VCaP (cell line): ENCODE data around the gene IFNGR2.
"Not testable (repeated sequence)": the region's sequence is repeated elsewhere in the genome, so short reads cannot be mapped to it uniquely, and the experiment has no call there.

Source experiments
- H3K27ac ChIP-seq: fragments of 450-650 bp; 2 replicates; pipeline ENCODE4 v1.5.1; 2017
- TF ChIP-seq, protein P1 (sequence below): fragments of 450-650 bp; conservative IDR thresholded peaks from 2 replicates; pipeline ENCODE4 v1.5.1; 2017; ENCODE audit warnings: mild to moderate bottlenecking, moderate library complexity

The IFNGR2 gene

GRCh38 chr21:33433001-33433400 lies 29.8 kb downstream of the IFNGR2 start:
- H3K27ac ChIP-seq: no peak overlapping the region
- TF ChIP-seq, protein P1, sequence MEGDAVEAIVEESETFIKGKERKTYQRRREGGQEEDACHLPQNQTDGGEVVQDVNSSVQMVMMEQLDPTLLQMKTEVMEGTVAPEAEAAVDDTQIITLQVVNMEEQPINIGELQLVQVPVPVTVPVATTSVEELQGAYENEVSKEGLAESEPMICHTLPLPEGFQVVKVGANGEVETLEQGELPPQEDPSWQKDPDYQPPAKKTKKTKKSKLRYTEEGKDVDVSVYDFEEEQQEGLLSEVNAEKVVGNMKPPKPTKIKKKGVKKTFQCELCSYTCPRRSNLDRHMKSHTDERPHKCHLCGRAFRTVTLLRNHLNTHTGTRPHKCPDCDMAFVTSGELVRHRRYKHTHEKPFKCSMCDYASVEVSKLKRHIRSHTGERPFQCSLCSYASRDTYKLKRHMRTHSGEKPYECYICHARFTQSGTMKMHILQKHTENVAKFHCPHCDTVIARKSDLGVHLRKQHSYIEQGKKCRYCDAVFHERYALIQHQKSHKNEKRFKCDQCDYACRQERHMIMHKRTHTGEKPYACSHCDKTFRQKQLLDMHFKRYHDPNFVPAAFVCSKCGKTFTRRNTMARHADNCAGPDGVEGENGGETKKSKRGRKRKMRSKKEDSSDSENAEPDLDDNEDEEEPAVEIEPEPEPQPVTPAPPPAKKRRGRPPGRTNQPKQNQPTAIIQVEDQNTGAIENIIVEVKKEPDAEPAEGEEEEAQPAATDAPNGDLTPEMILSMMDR: no peak

GRCh38 chr21:33433425-33434114 lies 30.4 kb downstream of the IFNGR2 start:
- H3K27ac ChIP-seq: no peak overlapping the region

GRCh38 chr21:33434770-33435360 lies 31.7 kb downstream of the IFNGR2 start:
- TF ChIP-seq, protein P1: no peak
- H3K27ac ChIP-seq: no peak overlapping the region

More at GRCh38 chr21:33433425-33434114, 30.4 kb downstream of the IFNGR2 start:
- TF ChIP-seq, protein P1: no peak

DNA sequence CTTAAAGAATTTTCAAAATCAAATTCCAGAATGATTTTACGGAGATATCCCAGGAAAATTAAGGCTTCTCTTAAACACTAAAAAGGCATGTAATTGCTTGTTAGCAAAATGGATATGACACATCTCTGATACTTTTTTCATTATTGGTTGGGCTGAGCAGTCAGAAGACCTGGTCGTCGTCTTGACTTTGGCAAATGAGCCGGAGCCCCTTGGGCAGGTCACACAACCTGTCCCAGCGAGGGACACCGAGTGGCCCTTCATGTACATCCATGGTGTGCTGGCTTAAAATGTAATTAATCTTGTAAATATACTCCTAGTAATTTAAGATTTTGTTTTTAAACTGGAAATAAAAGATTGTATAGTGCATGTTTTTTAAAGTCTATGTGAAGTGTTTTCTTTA lies 33.9 kb downstream of the IFNGR2 start:
- TF ChIP-seq, protein P1: no peak
- no peak overlapping the region for H3K27ac ChIP-seq

DNA sequence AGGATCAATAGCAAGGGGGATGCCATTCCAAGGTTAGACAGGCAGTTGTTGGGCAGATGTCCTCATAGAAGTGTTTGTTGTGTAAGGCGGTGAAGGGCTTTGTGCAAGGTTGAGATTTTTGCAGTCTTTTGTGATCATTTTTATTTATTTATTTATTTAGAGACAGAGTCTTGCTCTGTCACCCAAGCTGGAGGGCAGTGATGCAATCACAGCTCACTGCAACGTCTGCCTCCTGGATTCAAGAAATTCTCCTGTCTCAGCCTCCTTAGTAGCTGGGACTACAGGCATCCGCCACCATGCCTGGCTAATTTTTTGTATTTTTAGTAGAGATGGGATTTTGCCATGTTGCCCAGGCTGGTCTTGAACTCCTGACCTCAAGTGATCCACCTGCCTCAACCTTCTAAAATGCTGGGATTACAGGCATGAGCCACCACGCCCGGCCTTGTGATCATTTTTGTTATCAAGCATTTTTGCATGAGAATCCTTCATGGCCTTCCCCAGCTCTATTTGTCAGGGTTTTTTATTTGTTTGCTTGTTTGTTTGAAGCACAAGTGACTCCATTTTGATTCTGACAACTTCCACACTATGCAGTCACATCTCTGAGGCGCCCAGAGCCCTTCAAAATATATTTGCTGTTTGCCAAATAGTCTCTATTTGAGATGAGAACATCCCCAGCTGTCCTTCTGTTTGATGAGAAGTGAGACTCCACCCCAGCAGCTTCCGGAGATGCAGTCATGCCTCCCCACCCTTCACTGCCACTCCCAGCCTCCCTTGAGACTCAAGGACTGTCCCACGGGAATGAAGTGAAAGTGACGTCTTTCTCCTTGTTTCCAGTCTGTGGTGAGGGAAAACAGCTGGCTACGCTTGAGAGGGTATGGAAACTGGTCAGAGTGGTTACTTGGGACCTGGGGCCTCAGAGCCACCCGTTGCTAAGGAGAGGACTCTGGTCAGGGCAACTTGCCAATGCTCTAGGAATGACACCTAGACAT lies 38.6 kb downstream of the IFNGR2 start:
- peak overlapping the region; percentile 60 for H3K27ac ChIP-seq
- TF ChIP-seq, protein P1: no peak

DNA sequence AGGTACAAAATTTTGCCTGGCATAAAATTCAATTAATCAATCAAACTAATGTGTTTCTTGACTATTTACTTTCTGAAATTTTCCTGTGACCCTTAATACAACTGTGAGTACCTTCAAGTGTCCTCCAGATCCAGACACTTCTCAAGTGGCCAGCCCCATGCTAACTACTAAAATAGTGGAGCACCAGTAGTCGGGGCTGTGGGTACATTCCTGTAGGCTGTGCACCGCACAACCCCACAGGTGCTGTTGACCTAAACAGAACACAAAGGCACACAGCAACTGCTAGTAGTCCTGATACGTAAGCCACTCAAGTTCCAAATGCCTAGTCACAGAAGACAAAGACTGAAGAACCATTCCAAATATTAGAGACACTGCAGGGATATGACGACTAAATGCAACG lies 40.0 kb downstream of the IFNGR2 start:
- H3K27ac ChIP-seq: peak overlapping the region; percentile 60
- TF ChIP-seq, protein P1: no peak

- TF ChIP-seq, protein P1: no peak
- H3K27ac ChIP-seq: peak overlapping the region; percentile 60
These were observed 41.3 kb downstream of the IFNGR2 start for GRCh38 chr21:33444499-33444898.

DNA sequence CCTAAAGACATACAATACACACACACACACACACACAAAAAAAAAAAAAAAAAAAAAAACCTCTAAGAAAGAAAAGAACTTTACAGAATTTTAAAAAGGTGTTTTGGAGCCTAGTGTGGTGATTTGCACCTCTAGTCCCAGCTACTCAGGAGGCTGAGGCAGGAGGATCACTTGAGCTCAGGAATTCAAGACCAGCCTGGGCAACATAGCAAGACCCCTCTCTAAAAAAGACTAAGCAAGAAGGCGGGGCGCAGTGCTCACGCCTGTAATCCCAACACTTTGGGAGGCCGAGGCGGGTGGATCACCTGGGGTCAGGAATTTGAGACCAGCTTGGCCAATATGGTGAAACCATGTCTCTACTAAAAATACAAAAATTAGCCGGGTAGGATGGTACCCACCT lies 43.4 kb downstream of the IFNGR2 start:
- not testable (repeated sequence) for H3K27ac ChIP-seq
